Measurements from ENCODE around the gene PRKCH.

PRKCH gene

DNA sequence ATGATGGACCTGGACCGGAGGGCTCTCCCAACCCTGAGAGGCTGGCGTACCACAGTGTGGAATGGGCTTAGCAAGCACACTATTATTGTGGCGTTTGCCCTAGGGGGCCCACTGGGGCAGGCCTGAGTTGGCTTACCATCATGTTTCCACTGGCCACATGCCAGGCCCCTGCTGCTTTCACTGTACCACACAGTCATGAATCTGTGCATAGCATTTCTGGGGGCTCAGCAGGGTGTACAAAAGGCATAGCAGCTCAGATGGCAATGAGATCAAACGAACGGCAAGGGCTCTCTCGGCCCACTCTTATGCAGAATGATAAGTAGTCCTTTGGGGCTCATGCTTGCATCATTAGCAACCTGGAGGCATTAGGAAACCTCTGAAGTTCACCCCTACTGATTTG, 236.9 kb downstream of the PRKCH start:
- peak; percentile 74 to 88 (median 74) for DNase-seq

DNA sequence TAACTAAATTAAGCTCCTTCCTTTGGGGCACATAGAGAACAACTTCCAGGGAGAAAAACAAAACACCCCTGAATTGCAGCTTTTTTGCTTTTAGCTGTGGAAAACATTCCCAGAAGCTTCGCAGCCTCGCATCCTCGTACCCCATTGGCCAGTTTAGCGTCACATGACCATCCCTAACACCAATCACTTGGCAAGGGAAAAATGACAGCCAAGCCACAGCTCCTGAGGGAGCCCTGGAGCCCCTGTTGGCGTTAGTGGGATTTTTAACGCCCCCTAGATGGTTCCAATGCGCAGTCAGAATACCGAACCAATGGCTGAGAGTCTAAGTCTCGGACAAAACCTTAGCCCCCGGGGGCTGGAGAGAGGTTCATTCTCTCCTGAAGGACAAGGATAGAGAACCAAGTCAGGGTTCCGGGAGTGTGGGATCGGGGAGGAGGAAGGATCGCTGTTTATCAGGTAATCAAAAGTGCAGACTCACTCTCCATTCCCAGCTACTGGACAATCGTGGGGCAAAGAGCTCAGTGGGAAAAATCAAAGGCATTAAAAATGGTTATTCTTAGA, 238.3 kb downstream of the PRKCH start:
- no peak for DNase-seq

DNA sequence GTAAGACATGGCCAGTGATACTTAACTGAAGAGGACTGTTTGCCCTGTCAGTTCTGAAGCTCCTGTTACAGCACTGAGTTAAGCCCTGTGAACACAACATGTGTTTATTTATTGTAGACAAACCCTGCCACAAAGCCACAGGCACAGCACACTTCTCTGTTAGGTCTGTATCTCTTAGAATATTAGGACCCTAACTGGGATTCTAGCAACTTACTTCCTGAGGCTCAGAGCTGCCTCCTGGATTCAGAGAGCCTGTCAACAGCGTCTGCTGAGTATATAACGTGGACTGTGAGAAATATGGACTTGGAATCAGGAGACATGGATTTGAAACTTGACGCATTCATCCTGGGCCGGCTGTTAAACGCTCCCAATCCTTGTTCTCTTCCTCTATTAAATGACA, 238.9 kb downstream of the PRKCH start:
- DNase-seq = peak in 1 of 3 experiments; percentile 22

DNA sequence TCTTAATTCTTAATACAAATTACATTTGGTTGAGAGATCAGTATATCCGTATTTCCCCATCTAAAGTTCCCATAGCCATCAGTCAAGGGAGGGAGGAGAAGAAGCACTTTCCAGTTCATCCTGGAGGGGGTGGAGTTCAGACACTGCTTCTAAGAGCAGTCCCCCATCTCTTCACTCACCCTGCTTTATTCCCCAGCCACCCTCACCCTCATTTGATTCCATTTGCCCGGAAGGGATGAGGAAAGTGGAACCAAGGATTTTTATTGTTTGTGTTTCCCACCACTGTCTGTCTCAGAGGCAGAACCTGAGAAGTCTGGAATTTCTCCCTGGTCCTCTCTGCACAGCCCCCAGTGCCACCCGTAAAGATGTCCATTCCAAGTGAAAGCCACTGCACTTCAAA, 239.7 kb downstream of the PRKCH start:
- DNase-seq = no peak

DNA sequence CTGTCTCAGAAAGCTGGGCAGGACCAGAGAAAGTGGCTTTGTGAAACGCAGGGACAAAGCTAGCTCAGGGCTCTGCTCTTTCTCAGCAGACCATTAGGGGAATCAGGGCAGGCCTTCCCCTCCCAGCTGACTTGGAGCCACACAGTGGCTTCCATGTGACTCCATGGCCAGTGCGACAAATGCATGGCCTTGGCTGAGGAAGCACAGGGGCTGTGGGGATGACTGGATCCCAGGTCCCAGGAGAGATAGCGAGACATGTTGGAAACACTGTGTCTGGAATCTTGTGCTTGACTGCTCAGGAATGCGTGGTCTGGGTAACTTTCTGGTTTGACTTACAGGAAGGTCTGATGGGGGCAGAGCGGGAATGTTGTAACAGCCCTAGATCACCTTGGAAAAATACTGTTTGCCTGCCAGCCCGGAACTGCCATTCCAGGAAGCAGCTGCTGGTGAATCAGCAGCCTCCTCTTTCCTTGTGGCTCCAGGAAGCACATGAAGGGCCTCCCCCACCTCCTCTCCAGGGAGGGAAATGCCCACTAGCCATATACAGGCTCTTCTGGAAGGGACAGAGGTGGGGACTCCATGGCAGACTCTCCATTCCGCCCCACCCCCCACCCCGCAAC, 240.4 kb downstream of the PRKCH start:
- peak in 1 of 3 experiments; percentile 17 for DNase-seq

DNA sequence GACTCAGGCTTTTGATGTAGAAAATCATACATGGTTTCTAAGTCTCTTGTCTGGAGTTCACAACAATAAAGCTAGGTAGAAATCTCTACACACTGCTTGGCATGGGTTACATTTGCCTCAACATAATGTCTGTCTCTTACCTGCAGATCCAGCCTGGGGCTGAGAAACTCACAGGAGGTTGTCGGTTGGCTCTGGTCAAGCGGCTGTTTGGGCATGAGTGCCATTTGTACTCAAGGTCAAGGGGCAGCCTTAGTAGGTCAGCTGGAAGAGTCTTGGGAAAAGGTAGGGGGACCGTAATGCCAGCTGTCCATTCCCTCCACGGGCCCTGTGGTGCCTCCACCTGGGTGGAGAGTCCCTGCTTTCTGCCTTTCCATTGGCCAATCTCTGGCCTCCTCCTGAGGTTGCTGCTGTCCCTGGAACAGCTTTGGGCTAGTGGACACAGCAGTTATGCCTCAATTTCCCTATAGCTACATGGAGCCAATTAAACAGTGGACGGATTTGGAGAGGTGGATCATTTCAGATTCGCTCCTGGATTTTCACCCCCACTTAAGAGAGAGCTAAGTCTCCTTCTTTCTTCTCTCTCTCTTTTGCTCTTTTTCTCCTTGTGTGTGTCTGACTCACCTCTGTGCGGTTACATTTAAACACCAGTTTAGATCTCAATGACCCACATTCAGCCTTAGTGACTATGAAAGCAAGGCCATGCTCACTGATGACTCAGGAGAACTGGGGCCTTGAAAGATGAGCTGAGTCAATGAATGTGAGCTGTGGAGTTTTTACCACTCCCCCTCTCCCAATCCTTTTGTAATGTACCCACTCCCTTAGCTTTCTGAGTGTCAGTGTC, 241.2 kb downstream of the PRKCH start:
- DNase-seq = no peak

DNA sequence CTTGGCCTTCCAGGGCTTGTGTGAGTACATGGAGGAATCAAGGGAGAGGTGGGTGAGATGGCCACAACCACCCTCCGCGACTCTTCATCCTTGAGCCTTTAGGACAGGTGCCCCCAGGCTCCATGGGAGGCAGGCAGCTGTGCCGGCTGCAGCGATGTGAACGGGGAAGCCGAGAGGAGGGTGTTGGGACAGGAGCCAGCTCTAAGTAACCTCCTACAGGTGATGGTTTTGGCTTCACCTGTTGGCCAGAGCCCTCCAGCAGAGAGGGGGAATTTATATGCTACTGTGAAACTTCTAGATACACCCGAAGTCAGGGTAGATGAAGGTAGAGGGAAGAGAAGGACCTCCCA, 241.8 kb downstream of the PRKCH start:
- no peak for DNase-seq

DNA sequence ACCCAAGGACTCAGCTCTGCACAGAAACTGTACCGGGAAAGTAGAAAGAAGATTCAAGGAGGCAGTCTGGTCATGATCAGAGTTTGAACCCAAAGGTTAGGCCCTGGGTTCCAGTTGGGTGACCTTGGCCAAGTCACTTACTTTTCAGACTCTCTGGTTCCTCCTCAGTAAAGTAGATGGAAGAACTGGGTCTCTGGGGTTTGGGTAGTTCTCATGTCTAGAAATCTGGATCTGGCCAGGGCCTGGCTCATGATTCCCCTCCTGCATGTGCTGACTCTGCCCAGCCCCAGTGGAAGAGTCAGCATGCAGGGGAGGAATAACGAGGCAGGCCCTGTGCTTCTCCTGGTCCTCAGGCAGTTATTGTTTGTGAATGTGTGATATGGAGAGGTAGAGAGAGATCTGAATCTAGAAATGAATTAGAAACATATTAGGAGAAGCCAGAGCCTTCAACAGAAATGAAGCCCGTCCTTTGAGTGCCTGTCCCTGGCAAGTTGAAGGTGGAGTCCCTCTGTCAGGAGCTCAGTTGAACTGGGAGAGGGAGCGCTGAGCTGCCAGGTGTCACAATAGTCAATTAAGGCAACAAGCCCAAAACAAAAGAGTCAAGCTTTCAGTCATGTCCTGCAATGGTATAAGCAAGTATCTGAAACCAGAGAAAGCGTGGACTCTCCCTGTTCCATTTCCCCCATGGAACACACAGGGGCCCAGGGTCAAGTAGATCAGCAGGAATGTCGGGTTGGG, 242.7 kb downstream of the PRKCH start:
- DNase-seq = no peak

DNA sequence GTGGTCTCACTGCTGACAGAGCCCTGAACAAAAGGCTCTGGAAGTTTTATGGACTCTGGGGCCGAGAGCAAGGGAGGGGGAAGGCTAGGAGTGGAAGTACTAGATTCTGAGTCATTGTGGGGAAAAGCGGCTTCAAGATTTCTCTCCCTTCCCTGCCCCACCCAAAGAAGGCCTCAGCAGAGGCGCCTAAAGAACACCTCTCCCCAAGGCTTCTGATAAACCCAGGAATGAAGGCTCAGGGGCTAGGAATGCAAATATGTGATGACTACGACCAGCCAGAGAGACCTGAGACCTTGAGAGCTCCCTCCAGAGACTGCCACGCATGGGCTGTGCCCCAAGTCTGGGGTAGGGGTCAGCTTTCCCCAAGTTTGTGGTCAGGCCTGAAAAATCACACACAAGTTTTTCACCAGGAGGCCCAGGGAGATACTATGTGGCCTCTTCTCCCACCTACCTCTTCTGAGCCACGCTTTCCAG, 243.3 kb downstream of the PRKCH start:
- no peak for DNase-seq

DNA sequence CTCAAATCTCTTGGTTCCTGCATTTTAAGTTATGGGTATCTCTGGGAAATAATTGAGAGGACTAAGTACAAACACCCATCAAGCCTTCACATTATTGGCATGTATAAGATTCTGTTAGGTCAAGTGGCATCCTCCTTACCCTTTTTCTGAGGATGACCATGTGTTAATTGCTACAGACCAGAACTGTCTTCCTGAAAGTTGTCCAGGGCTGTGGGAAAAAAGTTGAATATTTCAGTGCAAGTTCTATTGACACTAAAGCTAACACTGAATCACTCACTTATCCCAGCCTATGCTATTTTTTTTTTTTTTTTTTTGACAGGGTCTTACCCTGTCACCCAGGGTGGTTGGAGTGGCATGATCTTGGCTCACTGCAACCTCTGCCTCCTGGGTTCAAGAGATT, 243.8 kb downstream of the PRKCH start:
- DNase-seq = no peak

DNA sequence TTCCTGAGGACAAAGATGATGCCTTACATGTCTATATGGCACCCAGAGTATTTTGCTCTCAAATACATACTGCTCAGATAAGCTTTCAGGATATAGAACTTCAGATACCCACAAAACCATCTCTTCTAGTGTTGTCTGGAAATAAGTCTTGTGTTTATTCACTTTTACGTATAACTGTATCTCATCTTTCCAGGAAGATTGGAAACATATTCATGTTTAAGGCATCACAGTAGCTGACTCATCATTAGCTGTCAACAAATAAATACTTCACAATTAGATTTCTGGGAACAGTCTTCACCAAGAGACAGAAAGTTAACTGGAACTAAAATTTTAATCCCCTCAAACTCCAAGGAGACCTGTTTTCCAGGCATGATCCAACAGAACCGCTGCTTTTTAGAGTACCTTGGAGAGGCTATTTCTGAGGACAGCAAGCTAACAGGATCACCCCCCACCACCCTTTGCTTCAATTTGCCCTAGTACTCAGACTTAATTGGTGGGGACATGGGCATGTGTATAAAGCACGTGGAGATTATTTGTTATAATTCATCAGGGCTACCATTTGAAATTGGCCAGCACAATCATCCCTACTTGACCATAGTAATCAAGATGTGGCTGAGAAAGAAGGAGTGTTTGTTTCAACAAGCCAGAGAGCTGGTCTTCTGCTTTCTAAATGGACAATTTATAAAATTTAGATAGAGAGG, 244.6 kb downstream of the PRKCH start:
- DNase-seq = peak in 1 of 3 experiments; percentile 14

DNA sequence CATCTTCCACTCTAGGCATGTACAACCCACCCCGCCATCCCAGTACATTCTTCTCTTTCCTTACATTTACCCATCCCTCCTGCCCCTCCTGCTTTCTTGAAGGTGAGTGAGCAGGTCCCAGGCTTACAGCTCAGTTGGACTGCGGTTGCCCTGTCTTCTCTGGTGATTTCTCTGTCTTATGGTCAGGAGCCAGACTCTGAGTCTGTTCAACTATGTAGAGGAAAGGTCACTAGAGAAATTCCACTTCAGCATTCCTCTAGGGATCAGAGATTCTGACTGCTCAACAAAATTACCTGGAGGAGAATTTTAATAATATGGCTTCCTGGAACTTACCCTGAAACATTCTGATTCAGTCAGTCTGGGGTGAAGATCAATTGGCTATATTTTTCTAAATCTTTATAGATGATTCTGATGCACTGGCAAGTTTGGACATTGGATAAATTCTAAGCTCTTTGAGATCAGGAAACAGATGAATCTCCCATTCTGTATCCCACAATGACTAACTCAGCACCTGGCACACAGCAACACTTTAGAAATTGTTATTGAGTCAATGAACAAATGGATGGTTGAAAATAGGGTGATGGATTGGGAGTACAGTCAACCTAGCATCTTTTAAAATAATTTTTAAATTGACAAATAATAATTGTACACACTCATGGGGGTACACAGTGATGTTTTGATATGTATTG, 245.3 kb downstream of the PRKCH start:
- DNase-seq = no peak

DNA sequence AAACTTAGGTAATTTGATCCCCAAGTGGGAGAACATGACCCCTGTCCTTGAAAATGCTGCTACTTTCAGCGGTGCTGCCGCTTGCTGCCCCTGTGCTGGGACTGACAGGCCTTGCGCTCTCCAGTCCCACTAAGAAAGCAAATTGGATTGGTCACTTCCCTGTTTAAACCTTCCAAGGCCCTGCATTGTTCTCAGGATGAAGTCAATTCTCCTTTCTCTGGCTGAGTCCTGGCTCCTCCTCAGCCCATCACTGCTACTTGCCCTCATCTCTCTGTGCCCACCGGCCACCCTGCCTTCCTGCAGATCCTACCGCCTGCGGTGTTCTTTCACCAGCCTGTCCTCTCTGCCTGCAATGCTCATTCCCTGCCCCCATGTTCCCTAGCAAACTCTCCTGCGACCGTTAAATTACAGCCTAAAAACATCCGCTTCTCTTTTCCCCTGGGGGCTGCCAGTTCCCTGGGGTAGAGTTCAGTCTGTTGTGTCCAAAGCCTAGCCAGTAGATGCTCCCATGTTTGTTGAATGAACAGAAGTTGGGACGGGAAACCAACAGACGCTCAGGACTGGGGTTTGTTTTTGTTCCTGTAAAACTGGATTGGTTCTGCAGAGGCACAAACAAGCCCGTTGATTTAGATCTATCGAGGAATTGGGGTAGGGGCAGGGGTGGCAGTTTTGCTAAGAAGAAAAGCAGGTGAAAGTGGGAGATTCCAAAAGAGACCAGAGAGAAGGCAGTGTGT, 246.6 kb downstream of the PRKCH start:
- peak in 2 of 3 experiments; percentile 34 to 46 for DNase-seq

DNA sequence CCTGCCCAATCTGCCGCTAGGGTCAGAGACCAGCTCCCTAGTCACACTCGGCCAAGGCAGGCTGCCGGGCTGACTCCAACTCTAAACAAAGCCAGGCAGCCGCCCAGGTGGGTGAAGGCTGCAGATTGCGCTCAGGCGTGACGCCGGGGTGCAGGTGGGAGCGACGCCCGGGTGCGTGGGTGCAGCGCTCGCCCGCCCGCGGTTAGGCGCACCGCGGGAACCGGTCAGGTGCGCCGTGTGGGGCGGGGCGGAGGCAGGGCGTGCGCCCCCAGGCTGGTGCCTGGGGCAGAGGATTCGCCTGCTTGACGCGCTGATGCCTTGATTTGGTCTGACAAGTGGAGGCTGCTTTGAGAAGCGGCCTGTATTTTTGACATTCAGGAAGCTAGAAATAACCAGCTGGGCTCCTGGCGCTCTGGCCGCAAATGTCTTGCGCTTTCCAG, 247.2 kb downstream of the PRKCH start:
- peak; percentile 79 to 82 (median 79) for DNase-seq

DNA sequence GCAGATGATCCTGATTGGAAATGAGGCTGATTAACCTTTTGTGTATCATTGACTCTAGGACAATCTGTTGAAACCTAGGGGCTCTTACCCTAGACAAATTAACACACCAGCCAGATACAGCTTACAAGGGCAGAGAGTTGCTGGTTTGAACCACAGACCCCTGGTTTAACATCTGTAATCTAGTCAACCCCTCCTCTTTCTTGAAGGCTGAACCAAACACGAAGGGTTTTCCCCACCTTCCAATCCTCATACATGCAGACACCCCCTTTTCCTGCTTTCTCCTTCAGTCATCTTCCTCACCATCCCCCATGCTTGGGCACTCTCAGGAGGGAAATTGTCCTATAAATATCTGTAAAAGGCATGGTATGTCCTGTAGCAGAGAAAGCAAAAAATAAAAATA, 247.9 kb downstream of the PRKCH start:
- no peak for DNase-seq

DNA sequence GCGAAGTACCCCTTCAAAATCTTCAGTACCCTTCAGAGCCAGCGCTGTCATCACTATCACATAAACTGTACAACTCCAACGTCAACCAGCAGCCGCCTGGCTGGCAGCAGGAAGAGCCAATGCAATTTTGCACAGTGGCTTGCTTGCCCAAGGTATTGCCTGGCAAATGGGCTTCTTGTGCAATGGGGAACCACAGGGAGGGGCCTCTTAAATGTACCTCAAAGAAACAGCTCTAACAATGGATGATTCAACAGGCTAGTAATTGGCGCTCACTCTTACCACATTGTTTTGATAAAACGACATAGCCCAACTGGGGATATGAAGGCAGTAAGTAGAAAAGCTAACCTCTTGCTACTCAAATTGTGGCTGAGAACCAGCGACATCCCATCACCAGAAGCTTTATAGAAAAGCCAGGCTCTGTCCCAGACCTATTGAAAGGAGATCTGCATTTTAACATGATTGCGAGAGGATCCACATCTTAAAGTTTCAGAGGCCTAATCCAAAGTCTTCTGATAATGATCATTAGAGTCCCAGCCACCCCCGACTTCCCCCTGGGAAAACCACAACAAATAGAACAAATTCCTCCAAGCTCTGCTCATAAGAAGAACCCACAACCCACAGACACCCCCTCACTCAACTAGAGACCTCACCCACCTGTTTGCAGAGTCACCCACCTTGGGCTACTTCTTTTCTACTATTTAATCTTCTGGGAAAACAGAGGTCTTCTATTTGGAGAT, 248.6 kb downstream of the PRKCH start:
- DNase-seq = peak in 1 of 3 experiments; percentile 57

DNA sequence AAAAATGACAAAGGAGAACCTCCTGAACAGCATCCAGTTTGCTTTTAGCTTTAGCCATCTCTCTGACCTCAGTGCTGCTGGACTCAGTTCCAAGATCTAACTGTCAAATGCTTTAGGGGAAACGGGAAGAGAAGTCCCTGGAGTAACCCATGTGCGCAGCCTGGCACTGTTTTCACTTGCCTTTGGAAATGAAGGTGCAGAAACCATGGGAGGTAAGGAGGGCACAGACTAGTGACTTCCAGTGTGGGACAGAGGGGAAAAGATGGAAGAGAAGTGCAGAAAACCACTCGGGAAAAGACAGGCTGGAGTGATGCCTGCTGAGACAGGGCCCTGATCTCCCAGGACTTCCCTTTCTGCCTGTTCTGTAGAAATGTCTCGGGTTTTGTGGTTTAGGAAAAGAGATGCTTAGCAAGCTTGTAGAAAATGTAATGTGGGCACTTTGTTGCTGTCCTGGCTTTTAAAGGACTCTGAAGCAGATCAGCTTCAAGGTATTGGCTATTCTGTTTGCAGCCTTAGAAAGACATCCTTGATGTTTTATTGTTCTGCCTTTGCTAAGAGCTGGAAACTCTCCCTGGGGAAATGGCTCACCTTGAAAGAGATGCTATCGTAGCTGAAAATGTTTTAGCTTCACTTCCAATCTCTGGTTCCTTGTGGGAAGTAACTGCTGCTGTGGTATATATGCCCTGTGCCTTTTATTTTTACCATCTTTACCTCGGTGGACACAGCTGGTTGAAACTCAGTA, 249.3 kb downstream of the PRKCH start:
- DNase-seq = peak in 1 of 3 experiments; percentile 94

DNA sequence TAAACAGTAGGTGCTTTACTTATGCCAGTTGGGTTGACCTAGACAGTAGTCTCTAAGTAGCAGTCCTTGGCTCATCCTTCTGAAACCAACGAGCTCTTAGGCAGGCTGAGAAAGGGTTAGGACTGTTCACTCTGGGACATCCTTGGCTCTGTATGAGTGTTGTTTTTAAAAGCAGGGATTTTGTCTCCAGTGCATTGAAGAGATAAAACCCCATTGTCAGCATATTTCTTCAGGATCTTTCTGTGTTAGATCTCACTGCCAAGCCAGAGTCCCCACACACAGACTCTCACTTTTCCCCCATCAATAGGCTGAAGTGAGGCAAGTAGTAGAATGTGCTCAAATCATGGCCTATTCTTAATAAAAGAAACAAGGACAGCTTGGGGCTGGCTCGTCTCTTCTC, 250.5 kb downstream of the PRKCH start:
- DNase-seq = no peak

DNA sequence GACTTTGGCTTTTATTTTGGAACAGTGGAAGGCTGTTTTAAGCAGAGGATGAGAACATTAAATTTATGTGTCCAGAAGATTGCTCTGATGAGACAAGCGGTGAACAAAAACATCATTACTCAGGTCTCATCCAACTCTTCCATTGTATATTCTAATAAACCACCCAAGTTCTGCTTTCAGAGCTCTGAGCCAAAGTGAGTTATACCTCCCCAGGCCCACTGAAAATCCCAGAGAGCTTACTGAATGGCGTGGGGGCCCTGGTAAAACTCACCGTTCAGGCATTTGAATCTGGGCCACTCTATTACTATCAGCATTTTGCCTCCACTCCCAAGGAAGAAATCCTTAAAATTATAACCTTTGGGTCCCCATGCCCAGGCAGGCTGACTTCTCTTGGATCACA, 251.9 kb downstream of the PRKCH start:
- DNase-seq = no peak
